Measurements from ENCODE around the gene ADGRD2. TPM values are rescaled to one million over a fixed set of nuclear protein-coding genes. Genes with fewer than 3 reads are reported as not detected.

The ADGRD2 gene
- total and polyA plus RNA-seq, 9 of the 15 experiments (the other 6 are each of a cell fraction or from before 2014, with no cell fraction given), result not detected

GRCh38 chr9:124513376-124513994 lies 63.2 kb downstream of the ADGRD2 start (continued):
- TF ChIP-seq FOXM1 (IDR thresholded peaks at IDR 0.05; ENCODE audit: low read depth) (no peak), FOXM1 (CRISPR knock-in tag; IDR thresholded peaks at IDR 0.05; ENCODE audit: low read depth) (no peak), RBM22 (IDR thresholded peaks at IDR 0.05; ENCODE audit: low read depth, low read length, poor library complexity, severe bottlenecking) (peak; percentile 30), GATAD2A (IDR thresholded peaks at IDR 0.05) (no peak), ZNF407 (IDR thresholded peaks at IDR 0.05; ENCODE audit: low read depth) (no peak), POLR2G (IDR thresholded peaks at IDR 0.05; ENCODE audit: low read depth, low read length) (peak; percentile 50), NCOA2 (IDR thresholded peaks at IDR 0.05; ENCODE audit: partially characterized antibody in 2 of 2) (no peak)
- TF ChIP-seq, protein P1, sequence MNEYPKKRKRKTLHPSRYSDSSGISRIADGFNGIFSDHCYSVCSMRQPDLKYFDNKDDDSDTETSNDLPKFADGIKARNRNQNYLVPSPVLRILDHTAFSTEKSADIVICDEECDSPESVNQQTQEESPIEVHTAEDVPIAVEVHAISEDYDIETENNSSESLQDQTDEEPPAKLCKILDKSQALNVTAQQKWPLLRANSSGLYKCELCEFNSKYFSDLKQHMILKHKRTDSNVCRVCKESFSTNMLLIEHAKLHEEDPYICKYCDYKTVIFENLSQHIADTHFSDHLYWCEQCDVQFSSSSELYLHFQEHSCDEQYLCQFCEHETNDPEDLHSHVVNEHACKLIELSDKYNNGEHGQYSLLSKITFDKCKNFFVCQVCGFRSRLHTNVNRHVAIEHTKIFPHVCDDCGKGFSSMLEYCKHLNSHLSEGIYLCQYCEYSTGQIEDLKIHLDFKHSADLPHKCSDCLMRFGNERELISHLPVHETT (CRISPR knock-in tag; conservative IDR thresholded peaks at IDR 0.05 in 1 of 2, IDR thresholded peaks at IDR 0.05 in 1 of 2), result peak in 1 of 2 experiments; percentile 28; a peak in 1 of 4 replicates

Measured in K562 (cell line).